LNCaP clone FGC (cell line): ENCODE measurements around the gene STK11IP.

Experiments
- DNase-seq: peaks from one replicate; pipeline ENCODE4 v3.0.0-alpha.2; 2011; ENCODE audit warnings: low read depth
- H3K4me3 ChIP-seq: 2 replicates; pipeline ENCODE4 v1.5.1; 2011; ENCODE audit warnings: mild to moderate bottlenecking, low read depth, low read length, control low read depth
- TF ChIP-seq, protein P1 (sequence below): IDR thresholded peaks from 2 replicates; pipeline ENCODE4 v1.5.1; 2012; ENCODE audit warnings: mild to moderate bottlenecking; ENCODE audit not compliant: control insufficient read depth, insufficient read depth; ENCODE audit errors: extremely low read depth

STK11IP gene

DNA sequence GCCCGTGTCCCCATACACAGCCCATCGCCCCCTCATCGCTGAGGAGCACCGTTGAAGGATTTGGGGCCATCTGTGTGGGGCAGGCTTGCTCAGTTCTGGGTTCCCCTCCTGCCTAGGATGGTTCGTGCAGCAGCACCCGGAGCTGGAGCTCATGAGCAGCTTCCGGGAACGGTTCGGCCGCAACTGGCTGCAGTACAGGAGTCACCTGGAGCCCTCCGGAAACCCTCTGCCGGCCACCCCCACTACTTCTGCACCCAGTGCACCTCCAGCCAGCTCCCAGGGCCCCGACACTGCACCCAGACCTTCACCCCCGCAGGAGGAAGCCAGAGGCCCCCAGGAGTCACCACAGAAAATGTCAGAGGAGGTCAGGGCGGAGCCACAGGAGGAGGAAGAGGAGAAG is 10.3 kb downstream of the STK11IP start:
- no peak overlapping the region for H3K4me3 ChIP-seq
- TF ChIP-seq, protein P1, sequence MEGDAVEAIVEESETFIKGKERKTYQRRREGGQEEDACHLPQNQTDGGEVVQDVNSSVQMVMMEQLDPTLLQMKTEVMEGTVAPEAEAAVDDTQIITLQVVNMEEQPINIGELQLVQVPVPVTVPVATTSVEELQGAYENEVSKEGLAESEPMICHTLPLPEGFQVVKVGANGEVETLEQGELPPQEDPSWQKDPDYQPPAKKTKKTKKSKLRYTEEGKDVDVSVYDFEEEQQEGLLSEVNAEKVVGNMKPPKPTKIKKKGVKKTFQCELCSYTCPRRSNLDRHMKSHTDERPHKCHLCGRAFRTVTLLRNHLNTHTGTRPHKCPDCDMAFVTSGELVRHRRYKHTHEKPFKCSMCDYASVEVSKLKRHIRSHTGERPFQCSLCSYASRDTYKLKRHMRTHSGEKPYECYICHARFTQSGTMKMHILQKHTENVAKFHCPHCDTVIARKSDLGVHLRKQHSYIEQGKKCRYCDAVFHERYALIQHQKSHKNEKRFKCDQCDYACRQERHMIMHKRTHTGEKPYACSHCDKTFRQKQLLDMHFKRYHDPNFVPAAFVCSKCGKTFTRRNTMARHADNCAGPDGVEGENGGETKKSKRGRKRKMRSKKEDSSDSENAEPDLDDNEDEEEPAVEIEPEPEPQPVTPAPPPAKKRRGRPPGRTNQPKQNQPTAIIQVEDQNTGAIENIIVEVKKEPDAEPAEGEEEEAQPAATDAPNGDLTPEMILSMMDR, result no peak
- DNase-seq, result no peak

DNA sequence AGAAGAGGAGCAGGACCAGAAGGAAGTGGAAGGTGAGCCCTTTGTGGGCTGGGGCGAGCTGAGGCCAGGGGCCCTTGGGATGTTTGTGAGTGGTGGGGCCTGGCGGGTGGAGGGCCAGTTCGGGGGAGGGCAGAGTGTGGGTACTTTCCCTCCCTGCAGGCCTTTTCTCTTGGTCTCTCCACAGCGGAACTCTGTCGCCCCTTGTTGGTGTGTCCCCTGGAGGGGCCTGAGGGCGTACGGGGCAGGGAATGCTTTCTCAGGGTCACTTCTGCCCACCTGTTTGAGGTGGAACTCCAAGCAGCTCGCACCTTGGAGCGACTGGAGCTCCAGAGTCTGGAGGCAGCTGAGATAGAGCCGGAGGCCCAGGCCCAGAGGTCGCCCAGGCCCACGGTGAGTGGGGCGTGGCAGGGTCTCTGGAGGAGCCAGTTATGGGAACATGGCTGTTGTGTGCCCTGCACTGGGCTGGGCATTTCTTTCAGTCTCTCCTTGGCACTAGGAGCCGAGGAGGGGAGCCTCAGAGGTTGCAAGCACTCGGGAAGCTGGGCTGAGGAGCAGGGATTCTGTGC is 10.8 kb downstream of the STK11IP start:
- TF ChIP-seq, protein P1, result no peak
- DNase-seq, result no peak
- H3K4me3 ChIP-seq, result no peak overlapping the region

DNA sequence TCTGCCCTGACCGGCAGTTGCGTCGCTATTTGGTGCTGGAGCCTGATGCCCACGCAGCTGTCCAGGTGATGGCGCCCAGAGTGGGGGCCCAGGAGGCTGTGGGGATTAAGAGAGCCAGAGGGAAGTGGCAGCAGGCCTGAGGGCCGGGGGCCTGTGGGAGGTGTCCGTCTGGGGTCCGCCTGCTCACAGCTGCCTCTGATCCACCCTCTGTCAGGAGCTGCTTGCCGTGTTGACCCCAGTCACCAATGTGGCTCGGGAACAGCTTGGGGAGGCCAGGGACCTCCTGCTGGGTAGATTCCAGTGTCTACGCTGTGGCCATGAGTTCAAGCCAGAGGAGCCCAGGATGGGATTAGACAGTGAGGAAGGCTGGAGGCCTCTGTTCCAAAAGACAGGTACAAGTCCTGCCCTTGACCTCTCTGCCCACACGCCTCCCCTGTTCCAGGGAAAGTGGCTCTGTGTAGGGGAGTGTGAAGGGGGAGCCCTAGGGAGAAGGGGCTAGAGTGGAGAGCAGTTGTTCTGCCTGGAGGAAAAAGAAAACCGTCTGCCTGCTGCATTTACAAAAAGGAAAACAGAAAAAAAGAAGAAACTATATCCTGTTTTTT is 11.6 kb downstream of the STK11IP start:
- TF ChIP-seq, protein P1, result no peak
- no peak for DNase-seq
- no peak overlapping the region for H3K4me3 ChIP-seq

DNA sequence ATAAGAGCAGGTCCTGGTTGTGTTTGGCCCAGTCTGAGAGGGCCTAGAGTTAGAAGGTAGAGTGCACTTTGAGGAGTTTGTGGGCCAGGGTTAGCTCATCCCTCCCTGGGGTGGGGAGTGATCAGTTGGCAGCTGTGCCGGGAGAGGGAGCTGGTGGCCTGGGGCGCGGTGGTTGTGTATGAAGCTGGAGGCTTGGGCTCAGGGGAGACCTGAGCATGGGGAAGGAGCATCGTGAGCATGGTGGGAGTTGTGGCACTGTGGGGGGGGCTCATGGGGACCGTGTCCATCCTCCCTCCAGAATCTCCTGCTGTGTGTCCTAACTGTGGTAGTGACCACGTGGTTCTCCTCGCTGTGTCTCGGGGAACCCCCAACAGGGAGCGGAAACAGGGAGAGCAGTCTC is 13.6 kb downstream of the STK11IP start:
- no peak overlapping the region for H3K4me3 ChIP-seq
- TF ChIP-seq, protein P1, result no peak
- no peak for DNase-seq

DNA sequence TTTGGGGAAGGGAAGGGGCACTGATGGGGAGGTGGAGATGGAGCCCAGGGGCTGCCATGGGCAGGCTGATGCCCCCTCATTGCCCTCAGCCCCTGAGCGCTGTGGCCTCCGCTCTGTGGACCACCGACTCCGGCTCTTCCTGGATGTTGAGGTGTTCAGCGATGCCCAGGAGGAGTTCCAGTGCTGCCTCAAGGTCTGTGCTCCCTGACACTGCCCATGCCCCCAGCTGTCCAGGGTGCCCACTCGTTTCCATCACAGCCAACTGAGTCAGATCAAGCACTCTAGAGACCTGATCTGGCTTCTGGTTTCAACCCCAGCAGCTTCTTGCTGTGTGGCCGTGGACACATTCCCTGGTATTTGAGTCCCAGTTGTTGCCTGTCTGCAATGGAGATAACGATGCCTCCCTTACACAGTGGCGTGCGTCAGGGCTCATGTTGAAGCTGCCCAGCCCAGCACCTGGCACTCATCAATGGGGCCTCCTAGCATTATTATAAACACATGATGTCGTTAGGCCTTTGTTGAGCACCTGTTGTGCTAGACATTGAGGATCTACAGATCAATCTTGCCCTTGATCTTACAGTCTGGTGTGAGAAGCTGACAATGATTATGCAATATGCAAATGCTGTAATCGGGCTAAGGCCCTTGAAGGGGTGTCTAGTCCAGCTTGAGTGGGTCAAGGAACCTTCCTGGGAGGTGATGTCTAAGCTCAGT is 14.4 kb downstream of the STK11IP start:
- TF ChIP-seq, protein P1, result no peak
- H3K4me3 ChIP-seq, result no peak overlapping the region
- no peak for DNase-seq

DNA sequence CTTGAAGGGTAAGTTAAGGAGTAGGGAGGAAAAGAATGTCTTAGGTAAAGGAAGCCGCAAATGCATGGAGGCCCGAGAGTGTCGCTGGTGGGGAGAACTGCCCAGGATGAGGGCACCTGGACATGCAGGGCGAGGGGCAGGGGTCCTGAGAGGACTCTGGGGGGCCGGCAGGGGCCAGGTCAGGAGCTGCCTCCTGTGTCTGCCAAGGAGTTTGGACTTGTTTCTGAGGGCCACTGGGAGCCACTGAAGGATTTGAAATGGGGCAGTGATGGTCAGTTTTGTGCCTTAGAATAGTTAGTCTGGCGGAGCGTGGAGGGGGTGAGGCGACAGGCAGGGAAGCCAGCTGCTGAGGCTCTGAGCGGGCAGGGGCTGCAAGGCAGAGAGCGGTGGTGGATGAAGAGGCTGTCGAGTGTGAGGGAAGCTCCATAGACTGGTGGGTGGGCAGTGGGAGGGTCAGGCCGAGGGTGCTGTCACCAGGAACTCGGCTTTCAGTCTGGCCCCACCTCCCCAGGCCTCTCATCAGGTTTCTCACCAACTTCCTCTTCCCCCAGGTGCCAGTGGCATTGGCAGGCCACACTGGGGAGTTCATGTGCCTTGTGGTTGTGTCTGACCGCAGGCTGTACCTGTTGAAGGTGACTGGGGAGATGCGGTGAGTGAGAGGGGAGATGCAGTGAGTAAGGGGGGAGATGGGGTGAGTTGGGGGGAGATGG is 15.1 kb downstream of the STK11IP start:
- H3K4me3 ChIP-seq, result no peak overlapping the region
- TF ChIP-seq, protein P1, result no peak
- DNase-seq, result no peak
